GM12873 (cell line): ENCODE measurements around the gene BLOC1S4.

ENCODE experiments used
- TF ChIP-seq, protein P1 (sequence below): IDR thresholded peaks from 2 replicates; pipeline ENCODE4 v1.5.1; 2012; ENCODE audit warnings: low read depth, mild to moderate bottlenecking, moderate library complexity, low read length, control low read depth; ENCODE audit not compliant: insufficient read depth; ENCODE audit errors: missing control alignments

Gene BLOC1S4, protein sequence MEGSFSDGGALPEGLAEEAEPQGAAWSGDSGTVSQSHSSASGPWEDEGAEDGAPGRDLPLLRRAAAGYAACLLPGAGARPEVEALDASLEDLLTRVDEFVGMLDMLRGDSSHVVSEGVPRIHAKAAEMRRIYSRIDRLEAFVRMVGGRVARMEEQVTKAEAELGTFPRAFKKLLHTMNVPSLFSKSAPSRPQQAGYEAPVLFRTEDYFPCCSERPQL

DNA sequence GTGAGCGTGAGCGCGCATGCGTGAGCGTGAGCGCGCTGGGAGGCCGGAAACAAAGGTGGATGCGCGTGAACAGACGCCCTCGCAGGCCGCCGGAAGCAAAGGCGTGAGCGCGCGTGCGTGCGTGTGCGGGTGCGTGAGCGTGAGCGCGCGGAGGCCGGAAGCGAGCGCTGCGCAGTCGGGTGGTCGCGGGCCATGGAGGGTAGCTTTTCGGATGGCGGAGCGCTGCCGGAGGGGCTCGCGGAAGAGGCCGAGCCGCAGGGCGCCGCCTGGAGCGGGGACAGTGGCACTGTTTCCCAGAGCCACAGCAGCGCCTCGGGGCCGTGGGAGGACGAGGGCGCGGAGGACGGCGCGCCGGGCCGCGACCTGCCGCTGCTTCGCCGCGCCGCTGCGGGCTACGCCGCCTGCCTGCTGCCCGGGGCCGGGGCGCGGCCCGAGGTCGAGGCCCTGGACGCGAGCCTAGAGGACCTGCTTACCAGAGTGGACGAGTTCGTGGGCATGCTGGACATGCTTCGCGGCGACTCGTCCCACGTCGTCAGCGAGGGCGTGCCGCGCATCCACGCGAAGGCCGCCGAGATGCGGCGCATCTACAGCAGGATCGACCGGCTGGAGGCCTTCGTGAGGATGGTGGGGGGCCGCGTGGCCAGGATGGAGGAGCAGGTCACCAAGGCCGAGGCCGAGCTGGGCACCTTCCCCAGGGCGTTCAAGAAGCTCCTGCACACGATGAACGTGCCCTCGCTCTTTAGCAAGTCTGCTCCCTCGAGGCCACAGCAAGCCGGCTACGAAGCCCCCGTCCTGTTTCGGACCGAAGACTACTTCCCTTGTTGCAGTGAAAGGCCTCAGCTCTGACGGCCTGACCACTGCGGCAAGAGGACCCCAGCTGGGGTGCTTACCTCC lies at the start of gene BLOC1S4:
BLOC1S4 (plus strand) TSS at position 157 of the 894 bp plus-strand sequence; CDS start at position 193, 36 bp downstream.
- TF ChIP-seq, protein P1, sequence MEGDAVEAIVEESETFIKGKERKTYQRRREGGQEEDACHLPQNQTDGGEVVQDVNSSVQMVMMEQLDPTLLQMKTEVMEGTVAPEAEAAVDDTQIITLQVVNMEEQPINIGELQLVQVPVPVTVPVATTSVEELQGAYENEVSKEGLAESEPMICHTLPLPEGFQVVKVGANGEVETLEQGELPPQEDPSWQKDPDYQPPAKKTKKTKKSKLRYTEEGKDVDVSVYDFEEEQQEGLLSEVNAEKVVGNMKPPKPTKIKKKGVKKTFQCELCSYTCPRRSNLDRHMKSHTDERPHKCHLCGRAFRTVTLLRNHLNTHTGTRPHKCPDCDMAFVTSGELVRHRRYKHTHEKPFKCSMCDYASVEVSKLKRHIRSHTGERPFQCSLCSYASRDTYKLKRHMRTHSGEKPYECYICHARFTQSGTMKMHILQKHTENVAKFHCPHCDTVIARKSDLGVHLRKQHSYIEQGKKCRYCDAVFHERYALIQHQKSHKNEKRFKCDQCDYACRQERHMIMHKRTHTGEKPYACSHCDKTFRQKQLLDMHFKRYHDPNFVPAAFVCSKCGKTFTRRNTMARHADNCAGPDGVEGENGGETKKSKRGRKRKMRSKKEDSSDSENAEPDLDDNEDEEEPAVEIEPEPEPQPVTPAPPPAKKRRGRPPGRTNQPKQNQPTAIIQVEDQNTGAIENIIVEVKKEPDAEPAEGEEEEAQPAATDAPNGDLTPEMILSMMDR = no peak

DNA sequence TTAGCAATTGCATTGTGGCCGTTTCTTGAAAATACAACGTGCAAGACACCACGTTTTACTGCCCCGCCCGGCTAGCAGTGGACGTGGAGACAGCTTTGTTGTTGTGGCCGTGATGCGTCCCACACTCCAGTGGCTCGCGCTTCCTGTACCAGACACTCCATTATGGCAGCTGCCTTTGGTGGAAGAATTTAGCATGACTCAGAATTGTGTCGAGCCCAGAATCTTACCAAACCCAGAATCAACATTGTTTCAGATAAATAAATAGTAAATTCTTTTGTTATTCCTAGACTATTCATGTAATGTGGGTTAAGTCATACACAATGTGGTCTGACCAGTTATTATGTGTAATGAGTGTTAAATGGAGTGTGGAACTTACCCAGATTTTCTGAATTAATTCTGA lies 47.6 kb upstream of the BLOC1S4 start:
- TF ChIP-seq, protein P1 = no peak

DNA sequence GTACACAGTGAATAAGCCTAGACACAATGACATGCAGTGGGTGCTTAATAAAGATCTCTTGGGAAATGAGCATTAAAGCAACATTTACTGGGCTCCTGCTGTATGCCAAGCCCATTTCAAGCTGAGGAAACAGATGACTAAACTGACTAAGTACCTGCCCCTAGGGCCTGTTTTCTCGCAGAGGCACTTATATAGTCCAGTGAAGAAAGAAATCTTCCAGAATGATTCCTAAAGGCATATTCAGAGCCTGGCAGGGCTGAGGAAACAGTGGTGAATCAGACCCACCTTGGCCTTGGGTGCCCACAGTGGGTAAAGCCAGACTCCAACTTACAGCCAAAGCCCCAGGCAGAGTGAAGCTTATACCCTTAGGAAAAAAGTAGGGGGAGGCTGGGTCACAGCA lies 44.3 kb upstream of the BLOC1S4 start:
- TF ChIP-seq, protein P1 = no peak

DNA sequence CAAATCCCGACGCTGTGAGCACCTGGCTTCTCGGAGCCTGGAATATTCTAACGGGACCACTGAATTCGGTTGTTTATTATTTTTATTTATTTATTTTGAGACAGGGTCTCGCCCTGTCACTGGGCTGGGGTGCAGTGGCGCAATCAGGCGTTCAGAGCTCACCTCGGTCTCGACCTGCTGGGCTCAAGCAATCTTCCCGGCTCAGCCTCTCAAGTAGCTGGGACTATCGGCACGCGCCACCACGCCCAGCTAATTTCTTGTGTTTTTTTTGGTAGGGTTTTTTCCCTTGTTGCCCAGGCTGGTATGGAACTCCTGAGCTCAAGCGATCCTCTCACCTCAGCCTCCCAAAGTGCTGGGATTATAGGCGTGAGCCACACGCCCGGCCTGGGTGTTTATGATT lies 43.8 kb upstream of the BLOC1S4 start:
- TF ChIP-seq, protein P1 = no peak

DNA sequence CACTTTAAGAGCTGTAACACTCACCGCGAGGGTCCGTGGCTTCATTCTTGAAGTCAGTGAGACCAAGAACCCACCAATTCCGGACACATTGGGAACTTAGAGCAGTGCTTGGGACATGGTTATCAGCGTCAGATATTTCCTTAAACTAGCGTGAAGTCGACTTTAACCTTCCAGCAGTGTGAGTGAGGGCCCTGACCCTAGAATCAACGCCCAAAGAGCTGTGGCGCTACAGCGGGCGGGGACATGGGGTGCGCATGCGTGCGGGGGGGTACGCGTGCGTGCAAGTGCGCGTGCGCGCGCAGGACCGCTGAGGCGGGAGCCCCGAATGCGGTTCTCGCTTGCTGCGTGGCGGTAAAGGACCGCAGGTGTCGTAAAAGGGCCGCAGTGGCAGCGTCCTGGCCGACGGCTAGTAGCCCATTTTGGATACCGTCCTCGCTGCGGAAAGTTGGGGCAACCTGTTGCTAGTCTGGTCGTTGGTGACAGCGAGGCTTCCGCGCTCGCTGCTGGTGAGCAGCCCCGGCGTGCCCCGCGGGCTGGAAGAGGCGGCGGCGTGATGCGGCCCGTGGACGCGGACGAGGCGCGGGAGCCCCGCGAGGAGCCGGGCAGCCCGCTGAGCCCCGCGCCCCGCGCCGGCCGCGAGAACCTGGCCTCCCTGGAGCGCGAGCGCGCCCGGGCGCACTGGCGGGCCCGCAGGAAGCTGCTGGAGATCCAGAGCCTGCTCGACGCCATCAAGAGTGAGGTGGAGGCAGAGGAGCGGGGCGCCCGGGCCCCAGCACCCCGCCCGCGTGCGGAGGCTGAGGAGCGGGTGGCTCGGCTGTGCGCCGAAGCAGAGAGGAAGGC lies 42.1 kb upstream of the BLOC1S4 start:
- TF ChIP-seq, protein P1 = no peak

DNA sequence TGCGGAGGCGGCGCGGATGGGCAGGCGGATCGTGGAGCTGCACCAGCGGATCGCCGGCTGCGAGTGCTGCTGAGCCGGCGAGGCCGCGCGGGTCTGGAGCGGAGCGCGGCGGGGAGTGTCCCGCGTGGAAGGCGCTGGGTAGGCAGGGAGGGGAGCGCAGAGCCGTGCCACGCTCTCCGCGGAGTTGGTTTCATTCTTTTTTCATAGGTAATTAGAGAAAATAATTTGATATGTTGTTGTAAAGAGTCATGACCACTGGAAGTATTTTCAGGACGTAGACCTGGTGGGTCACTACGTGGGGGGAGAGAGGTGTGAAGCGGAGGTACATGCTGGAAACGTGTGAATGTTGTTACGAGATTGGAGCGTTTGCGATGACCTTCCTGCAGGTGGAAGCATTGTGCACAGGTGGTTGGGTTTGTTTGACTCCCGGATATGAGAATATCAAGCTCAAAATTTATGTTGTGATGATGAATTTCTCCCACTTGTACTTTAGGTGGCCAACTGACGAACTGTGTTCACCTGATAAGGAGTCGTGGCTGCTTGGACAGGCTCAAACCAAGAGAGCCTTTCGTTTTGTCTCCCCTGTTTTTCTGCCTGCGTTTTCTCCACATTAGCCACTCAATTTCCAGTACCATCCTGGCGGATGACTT lies 41.3 kb upstream of the BLOC1S4 start:
- TF ChIP-seq, protein P1 = peak; percentile 76
